NCI-H1417 (cell line): ENCODE data around the gene ELF2.
"Not testable (repeated sequence)": the region's sequence is repeated elsewhere in the genome, so short reads cannot be mapped to it uniquely, and the experiment has no call there.

Source experiments
- DNase-seq, 3 experiments: peaks; one replicate each; lab custom pipeline; 2025; lab: John Stamatoyannopoulos, UW

The ELF2 gene

DNA sequence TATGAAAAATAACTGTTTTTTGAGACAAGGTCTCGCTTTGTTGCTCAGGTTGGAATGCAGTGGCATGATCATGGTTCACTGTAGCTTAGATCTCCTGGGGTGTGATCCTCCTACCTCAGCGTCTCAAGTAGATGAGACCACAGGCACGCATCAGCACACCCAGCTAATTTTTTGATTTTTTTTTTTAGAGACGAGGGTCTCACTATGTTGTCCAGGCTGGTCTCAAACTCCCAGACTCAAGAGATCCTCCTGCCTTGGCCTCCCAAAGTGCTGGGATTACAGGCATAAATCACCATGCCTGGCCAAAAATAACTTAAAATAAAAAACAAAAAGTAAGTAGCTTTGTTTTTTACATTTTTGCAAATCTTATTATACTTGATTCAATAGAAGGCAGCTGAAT, 98.1 kb downstream of the ELF2 start:
- DNase-seq, result no peak

DNA sequence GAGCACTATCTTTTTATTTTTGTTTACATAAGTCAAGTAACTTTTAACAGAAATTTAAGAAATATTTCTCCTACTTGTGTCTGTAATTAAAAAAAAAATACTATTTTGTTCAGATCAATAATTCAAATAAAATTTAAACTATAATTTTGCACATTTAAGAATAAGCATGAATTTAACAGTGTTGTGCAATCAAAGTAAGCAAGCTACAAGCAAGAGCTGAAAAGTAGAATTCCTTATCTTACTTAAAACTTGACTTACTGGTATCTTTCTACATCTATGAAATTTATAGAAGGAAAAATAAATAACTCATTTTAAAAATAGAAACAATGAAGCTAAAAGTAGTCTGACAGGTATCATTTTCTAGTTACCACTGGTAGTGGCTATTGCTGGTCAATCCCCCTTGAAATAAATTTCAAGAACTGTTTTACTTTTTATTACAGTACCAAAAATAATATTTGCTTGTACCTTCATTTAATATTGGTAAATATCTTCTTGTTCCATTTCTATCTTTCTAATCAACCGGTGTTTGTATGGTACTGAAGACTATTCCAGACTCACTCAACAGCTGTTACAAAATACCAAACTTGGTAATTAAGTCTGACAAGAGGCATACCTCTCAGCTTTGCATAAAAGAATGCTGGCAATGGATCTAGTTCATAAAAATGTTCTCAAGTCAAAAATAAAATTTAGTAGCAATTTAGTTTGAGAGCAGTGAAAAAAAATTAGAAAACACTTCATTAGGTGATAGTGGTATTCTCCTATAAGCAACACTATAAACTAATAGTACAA, 99.3 kb downstream of the ELF2 start:
- DNase-seq, result no peak

DNA sequence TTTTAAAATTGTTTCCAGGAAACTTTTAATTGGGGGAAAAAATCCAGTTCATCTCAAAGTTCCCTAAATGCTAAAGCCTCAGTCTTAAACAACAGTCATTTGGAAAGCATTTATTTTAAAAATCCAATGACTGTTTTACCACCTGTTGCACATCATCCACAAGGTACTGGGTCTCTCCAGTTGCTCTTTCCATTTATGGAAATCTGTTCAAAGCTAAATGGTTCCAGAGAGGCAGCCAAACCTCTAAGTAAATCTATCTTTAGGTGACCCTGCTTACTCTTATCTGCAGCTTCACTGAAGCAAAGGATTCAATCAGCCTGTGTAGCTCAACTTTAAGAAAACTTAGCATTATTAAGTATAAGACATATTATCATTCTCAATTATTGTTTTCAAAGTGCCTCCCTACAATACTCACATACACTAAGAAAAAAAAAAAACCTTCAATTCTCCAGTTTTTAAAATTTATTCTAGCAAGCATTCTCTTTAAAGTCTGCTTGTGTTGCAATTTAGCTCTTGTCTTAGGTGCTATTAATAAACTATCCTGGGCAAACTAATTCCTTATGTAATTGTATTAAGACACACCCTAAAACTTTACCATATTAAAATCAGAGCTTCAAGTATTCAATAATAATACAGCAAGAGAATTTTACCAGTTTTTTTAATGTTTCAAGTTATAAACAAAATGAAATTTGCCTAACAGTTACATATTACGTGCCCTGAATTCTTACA, 100.8 kb downstream of the ELF2 start:
- no peak for DNase-seq

DNA sequence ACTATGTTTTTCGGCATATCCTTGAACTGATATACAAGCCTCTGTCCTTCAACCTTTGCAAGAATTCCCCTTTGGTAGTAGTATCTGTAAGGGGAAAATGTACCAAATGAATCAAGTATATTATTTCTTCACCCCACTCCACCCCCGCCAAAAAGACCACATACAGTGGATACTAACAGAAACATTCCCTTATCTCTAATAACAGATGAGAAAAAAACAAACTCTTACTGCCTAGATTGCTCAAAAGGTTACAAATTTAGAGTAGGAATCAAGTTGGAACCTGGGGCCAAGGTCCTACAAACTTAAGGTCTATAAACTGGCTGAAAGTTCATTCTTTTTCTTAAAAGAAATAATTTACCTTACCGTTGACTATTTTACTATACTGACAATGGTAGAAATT, 116.4 kb downstream of the ELF2 start:
- no peak for DNase-seq

DNA sequence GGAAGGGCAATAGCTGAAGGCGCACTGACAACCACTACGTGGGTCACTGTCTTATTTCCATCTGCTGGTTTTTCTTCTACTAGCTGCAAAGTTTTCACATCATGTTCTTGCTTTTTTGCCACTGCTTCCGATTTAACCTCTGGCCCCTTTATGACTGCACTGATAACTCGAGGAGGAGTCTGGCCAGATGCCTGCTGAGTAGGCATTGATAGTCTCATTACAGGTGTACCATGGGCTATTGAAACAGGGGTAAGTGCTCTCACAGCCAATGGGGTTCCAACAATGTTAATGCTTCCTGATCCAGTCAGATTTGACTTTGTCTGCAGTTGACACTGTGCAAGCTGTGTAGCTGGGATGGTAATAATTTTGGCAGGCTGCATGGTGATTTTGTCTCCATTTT, 118.0 kb downstream of the ELF2 start:
- DNase-seq, result peak in 1 of 3 experiments; percentile 7

DNA sequence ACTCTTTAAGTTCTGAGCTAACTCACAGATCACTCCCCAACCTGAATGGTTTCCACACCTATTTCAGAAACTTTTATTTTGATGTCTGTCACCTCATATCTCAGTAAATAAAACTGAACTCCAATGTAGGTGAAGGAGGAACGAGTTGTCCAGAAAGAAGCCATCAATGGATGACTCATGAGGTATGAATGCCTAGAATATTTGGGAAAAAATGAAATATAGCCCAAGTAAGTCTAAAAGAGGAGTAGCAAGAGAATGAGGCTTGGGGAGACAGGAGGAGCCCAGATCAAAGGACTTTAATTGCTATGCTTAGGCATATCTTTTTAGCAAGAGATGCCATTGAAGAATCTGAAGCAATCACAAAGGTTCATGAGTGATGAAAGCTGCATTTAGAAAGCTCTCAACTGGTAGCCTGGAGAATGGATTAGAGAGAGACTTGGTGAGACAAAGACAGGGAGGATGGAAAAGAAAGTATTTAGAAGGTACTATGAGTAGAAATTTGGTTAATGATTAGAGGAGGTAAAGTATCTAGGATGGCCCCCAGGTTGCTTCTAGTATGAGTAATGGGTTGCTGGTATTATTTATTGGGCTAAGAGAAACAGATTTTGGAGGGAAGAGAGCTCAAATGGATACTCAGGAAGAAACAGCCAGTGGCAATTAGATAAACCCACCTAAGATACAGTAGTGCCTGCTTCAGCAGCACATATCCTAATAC, 122.1 kb downstream of the ELF2 start:
- no peak for DNase-seq

DNA sequence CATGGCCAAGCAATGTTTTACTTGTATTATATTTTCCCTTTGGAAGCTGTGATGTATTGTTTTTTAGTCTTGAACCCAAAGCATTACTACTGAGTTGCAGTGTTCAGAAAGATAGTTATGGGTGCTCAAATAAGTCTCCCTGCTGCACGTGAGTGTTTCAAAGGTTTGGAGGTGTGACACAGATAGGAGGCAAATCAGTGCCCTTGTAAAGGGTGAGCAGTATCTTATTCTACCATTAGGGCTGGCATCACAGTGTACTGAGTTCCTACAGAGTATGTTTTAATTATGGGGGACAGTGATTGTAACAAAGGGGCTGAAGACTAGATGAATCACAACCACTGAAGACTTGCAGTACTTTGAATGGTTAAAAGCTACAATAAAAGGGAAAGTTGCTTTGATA, 123.1 kb downstream of the ELF2 start:
- DNase-seq, result no peak

DNA sequence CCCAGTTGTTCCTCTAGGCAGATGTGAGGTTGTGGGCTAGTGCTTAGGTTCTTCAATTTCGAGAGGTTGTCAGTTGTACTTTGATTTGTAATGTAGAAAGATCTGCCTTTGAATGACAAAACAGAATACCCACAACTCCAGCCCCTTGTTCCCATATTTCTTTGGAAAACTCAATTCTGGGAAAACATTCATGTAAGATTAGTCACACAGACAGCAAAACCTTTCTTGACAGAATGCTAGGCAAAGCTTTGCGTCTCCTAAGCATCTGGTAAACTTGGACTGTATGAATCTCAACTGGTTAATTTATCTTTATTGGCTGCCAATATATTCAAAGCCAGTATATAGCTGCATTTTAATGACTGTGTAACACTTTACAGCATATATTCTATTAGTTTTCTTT, 126.6 kb downstream of the ELF2 start:
- DNase-seq, result no peak

DNA sequence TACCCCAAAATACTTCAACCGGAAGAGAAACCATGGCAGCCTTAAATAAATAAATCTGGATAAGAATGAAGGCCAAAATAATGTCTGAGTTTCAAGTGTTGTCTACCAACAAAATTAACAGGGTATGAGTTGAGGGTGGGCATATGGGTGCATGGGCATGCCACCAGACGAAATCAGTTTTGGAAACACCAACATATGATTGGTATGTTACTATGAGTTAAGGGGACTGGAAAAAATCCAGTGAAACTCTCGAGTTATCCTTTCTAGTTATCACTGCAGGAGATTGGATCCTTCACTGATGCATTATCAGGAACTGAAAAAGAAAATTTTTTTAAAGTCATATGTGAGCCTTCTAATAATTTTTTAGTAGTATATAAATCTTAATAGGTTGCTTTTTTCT, 129.0 kb downstream of the ELF2 start:
- no peak for DNase-seq

DNA sequence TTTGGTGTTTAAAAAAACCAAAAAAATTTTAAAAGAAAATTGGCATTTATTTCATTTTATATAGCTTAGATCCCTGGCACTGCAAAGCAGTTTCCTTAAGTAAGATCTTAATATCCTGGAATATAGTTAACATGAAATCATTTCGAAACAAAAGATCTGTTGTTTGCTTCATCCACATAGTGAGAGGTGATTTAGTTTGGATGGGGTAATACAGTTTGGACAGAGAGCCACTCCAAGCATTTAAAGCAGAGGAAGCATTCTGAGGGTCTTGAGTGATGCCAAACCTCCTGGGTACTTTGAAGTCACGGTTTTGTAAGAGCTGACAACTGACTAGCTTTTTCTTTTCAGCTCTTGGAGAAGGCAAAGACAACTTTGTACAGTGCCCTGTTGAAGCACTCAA, 132.7 kb downstream of the ELF2 start:
- DNase-seq, result no peak

DNA sequence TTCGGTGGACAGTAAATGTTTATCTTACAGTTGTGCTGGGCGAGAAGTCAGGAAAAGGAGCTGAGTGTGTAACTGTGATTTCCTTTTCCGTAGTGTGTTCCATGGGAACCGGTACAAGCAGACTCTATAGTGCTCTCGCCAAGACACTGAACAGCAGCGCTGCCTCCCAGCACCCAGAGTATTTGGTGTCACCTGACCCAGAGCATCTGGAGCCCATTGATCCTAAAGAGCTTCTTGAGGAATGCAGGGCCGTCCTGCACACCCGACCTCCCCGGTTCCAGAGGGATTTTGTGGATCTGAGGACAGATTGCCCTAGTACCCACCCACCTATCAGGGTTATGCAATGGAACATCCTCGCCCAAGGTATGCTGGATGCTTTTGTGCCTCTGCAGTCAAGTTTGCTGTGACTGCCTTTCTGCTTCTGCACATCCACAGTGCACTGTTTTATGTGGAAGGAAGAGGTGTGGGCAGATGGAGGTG, 134.0 kb downstream of the ELF2 start:
- no peak for DNase-seq

DNA sequence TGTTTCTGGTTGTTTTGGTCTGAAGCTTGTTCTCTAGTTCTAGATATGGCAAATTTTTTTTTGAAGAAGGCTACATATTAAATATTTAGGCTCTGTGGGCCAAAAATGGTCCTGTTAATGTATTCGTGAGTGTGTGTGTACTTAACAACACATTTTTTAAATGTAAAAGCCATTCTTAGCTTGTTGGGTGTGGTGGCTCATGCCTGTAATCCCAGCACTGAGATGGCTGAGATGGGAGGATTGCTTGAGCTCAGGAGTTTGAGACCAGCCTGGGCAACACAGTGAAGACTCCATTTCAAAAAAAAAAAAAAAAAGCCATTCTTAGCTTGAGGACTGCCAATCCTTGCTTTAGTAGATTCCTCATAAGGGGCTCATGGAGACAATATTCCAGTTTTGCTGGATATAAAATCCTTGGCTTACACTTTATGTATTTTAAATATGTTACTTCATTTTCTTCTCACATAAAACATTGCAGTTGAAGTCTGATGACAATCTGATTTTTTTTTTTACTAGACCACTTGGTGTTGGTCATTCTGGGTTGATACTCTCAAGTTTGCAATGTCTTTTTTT, 138.1 kb downstream of the ELF2 start:
- DNase-seq, result no peak

DNA sequence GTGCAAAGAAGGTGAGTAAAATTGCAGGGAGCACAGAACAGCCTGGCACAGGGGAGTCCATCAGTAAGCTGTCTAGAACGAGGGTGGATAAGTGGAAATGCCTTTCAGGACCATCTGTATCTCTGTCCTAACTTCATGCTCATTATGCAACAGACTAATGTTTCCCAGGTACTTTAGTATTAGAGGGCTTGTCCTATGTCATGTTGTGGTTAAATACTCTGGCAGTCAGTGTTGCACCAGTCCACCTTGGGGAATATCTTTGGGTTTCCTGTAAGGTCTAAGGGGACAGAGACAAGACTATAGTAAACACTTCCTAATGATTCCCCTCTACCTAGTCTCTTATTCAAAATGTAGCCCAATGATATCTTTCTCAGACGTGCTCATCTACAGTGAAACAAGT, 140.1 kb downstream of the ELF2 start:
- DNase-seq, result no peak

DNA sequence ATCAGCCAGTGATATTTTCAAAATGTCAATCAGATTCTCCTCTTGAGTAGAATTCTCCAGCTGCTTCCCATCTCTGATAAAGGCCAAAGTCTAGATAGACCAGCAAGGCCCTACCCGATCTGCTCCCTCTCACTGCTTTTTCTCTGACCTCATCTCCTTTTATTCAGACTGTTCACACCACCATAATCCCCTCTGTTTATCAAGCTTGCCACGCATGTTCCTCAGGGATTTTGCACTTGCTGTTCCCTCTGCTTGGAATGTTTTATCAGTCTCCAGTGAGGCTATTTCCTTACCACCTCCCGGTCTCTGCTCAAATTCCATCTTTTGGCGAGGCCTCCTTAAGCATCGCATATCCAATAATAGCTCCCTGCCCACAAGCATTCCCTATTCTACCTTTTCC, 141.4 kb downstream of the ELF2 start:
- DNase-seq, result no peak

DNA sequence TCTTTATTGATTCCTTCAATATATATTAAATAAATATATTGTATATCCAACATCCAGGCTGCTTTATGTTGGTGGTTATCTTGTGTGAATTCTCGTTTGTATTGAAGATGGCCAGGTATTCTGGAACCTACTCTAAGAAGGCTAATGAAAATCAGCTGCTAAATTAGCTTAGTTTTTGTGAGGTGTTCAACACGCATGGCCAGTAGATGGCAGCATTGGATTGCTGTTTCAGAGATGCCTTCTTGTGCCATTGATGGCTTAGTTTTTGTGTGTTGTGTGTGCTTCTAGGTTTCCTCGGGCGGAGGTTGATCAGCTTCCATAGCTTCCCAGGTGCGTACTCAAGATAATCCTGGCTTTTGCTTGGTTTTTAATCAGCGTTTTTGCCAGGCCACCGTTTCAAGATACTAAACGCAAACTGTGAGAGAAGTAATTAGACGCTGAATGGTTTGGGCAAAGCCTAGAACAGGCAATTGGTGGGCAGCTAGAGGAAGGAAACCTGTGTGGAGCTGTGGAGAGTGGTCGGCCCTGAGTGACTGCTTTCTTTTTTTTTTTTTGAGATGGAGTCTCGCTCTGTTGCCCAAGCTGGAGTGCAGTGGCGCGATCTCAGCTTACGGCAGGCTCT, 146.3 kb downstream of the ELF2 start:
- peak; percentile 51 to 88 (median 60) for DNase-seq

DNA sequence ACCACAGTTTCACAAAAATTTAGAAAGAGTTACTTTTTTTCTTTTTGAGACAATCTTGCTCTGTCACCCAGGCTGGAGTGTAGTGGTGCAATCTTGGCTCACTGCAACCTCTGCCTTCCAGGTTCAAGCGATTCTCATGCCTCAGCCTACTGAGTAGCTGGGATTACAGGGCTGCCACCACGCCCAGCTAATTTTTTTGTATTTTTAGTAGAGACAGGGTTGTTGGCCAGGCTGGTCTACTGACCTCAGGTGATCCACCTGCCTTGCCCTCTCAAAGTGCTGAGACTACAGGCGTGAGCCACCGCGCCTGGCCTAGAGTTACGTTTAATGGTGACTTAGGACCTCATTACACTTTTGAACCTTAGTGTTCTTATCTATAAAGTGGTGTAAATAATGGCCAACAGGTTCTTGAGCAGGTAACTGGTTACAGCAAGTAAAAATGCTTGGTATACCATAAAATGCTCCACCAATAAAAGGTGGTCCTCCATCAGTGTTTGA, 147.1 kb downstream of the ELF2 start:
- DNase-seq, result not testable (repeated sequence)

DNA sequence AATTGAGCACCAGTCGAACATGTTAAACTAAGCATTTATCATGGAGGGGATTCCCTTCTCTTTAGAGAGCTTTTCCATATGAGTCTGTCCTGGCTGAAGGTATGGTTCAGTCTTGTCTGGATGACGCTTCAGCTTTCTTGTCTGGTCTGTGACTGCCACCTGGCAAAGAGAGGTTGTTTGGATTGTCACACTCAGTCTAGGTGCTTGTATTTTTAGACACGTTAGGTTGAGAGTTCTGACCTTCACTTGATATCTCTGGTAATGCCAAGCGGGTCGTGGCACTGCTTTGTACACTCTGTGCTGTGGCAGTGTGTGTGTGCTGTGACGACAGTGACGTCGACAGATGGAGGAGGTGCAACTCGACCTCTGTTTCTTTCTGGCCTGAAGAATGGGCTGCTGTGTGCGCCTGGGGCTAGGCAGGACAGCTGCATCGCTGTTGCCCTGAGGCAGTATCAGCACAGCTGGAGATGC, 148.8 kb downstream of the ELF2 start:
- peak in 2 of 3 experiments; percentile 32 to 72 for DNase-seq

DNA sequence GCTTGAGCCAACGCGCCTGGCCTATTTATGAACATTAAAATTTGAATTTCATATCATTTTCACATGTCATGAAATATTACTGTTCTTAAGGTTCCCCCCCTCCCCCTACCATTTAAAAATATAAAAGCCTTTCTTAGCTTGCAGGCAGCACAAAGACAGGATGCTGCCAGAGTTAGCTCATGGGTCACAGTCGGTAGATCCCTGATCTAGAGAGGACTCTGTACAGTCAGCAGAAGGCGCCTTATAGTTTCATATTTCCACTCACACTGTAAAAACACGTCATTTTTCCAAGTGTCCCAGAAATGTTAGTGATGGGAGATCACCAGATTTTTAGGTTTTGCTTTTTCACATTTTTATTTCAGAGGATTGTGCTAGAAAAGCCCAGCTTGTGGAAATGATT, 149.2 kb downstream of the ELF2 start:
- DNase-seq, result no peak

DNA sequence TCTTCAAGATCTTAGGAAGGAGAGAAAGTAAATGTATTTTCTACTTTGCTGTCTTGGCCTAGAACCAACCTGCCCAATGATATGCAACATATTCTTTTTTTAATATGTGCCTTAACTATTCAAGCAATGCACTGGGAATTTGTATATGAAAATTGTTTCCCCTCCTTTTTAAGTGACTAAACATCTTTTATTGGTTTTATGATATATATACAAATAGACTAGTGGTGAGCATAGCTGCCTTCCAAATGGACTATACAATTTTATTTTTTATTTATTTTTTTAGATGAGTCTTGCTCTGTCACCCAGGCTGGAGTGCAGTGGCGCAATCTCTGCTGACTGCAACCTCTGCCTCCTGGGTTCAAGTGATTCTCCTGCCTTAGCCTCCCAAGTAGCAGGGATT, 151.2 kb downstream of the ELF2 start:
- no peak for DNase-seq

DNA sequence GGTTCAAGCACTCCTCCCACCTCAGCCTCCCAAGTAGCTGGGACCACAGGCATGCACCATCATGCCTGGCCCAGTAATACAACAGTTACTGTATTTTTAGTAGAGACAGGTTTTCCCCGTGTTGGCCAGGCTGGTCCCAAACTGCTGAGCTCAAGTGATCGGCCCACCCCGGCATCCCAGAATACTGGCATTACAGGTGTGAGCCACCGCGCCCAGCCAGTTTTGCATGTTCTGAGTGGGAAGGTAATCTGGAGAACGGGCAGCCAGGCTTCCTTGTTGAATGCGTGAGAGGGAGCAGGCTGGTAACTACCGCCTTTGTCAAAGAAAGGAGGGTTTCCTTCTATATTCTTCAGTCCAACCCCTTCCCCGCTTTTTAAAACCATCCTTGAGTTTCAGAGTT, 152.3 kb downstream of the ELF2 start:
- DNase-seq, result no peak

DNA sequence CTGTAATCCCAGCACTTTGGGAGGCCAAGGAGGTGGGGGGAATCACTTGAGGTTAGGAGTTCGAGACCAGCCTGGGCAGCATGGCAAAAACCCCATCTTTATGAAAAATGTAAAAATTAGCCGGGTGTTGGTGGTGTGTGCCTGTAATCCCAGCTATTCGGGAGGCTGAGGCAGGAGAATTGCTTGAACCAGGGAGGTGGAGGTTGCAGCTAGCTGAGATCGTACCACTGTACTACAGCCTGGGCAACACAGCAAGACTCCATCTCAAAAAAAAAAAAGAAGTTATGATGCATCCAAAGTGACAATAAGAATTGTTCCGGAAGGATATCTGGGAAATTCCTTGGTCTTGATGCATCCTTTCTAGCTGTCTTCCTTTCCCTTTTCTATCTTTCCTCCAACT, 154.2 kb downstream of the ELF2 start:
- no peak for DNase-seq

DNA sequence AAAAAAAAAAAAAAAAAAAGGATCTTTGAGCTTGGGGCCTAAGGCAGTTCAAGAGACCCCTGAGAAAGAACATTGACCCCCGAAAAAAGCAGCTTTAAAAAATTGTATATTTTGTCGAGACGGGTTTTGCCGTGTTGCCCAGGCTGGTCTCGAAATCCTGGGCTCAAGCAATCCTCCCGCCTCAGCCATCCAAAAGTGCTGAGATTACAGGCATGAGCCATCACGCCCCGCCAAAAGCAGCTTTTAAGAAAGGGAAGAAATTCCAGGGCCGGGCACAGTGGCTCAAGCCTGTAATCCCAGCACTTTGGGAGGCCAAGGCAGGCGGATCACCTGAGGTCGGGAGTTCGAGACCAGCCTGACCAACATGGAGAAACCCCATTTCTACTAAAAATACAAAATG, 155.9 kb downstream of the ELF2 start:
- not testable (repeated sequence) for DNase-seq
